ENCODE results near the gene PPFIBP2. TPM values are rescaled to one million over a fixed set of nuclear protein-coding genes. Genes with fewer than 3 reads are reported as not detected.

The PPFIBP2 gene
- total RNA-seq, 4 donors from 2014 or later, result 68.2 to 139 (median 76.2) TPM

DNA sequence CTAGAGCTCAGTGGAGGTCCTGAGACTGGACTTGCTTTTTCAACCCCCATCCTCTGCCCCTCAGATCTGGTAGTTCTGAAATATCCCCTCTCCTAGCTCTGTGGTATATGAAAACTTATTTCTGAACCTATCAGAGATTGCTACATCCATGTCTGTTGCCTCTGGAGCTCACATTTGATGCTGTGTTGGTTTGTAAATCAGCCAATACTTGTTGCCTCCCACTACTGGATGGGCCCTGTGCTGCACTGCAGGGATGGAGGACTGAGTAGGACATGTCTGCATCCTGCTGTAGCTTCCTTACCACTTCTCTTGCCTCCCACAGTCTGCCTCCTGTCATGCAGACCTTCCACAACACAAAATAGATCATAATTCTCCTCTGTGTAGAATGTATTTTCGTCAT lies 23.3 kb upstream of the PPFIBP2 start:
- H3K9me3 ChIP-seq, result no peaks in the 10 kb centered on the region
- H3K36me3 ChIP-seq, result no peaks in the 10 kb centered on the region
- TF ChIP-seq EP300 (IDR thresholded peaks at IDR 0.05) (no peak), POLR2A (IDR thresholded peaks at IDR 0.05) (no peak), POLR2AphosphoS5 (IDR thresholded peaks at IDR 0.05) (no peak), CTCF (IDR thresholded peaks at IDR 0.05) (no peak)
- H3K27ac ChIP-seq, result no peak overlapping the region
- no peak overlapping the region for H3K4me3 ChIP-seq
- H3K4me1 ChIP-seq, result peaks cover 22% of the 10 kb centered on the region
- H3K27me3 ChIP-seq, result no peaks in the 10 kb centered on the region
- WGBS, result 85% methylated on average over 1 of the region's 1 CpG
- no peak for DNase-seq (ENCODE audit: low spot score in 2 of 2)

- no peak overlapping the region for H3K4me3 ChIP-seq
- TF ChIP-seq POLR2AphosphoS5 (IDR thresholded peaks at IDR 0.05) (no peak), POLR2A (IDR thresholded peaks at IDR 0.05) (no peak), EP300 (IDR thresholded peaks at IDR 0.05) (no peak), CTCF (IDR thresholded peaks at IDR 0.05) (no peak)
- no peaks in the 10 kb centered on the region for H3K36me3 ChIP-seq
- H3K27me3 ChIP-seq, result no peaks in the 10 kb centered on the region
- DNase-seq (ENCODE audit: low spot score in 2 of 2), result no peak
- H3K4me1 ChIP-seq, result peaks cover 22% of the 10 kb centered on the region
- WGBS, result 88% methylated on average over 1 of the region's 1 CpG
- no peaks in the 10 kb centered on the region for H3K9me3 ChIP-seq
- H3K27ac ChIP-seq, result no peak overlapping the region
Observed at GRCh38 chr11:7492253-7492652, 21.5 kb upstream of the PPFIBP2 start.

DNA sequence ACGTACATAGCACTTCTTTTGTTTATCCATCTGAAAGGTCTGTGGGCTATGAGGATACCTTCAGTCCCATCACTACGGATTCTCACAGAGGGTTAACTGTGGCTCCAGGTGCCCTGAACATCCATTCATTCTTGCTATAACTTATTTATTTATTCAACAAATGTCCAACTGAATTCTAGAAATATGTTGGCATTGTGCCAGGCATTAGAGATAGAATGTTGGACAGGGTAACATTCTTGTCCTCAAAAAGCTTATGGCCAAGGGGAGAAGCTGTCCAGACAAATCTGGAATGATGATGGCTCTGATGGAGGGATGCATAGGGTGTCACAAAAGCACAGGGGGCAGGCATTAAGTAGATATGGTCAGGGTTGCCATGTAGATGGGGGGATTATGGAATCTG lies 20.1 kb upstream of the PPFIBP2 start:
- no peak for TF ChIP-seq POLR2A (IDR thresholded peaks at IDR 0.05)
- no peak for TF ChIP-seq EP300 (IDR thresholded peaks at IDR 0.05)
- no peak for TF ChIP-seq POLR2AphosphoS5 (IDR thresholded peaks at IDR 0.05)
- TF ChIP-seq CTCF (IDR thresholded peaks at IDR 0.05), result no peak
- Histone ChIP-seq H3K4me3 (no peak overlapping the region), H3K27ac (no peak overlapping the region), H3K36me3 (no peaks in the 10 kb centered on the region), H3K9me3 (no peaks in the 10 kb centered on the region), H3K27me3 (no peaks in the 10 kb centered on the region), H3K4me1 (peaks cover 23% of the 10 kb centered on the region)
- WGBS, result 95% methylated on average over 2 of the region's 2 CpGs
- no peak for DNase-seq (ENCODE audit: low spot score in 2 of 2)

DNA sequence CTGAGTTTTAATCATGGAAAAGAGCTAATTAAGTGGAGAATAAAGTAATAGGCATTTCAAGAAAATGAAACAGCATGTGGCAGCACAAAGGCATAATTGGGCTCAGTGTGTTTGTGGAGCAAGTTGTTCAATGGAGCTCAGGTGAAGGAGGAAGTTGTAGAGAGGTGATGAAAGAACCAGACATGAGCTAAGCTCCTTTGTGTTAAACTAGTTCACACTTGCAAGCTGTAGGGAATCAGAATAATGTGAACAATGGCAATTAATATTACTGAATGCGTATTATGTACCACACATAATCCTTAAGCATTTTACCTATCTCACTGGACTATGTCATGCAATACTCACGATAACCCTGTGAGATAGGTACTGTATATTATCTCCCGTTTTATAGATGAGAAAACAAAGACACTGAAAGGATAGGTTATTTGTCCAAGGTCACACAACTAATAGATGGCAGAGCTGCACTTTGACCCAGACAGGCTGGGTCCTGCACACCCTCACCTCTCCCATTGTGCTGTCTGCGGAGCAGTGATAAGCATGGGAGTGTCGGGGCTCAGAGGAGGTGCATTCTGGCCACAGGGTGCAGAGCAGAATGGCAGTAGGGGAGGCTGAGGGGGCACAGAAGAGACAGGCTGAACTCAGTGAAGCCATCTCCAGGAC lies 19.6 kb upstream of the PPFIBP2 start:
- no peak for DNase-seq (ENCODE audit: low spot score in 2 of 2)

More for the DNA sequence above, 19.6 kb upstream of the PPFIBP2 start:
- TF ChIP-seq EP300 (IDR thresholded peaks at IDR 0.05) (no peak), CTCF (IDR thresholded peaks at IDR 0.05) (no peak), POLR2A (IDR thresholded peaks at IDR 0.05) (no peak), POLR2AphosphoS5 (IDR thresholded peaks at IDR 0.05) (no peak)
- Histone ChIP-seq H3K27me3 (no peaks in the 10 kb centered on the region), H3K27ac (no peak overlapping the region), H3K36me3 (no peaks in the 10 kb centered on the region), H3K9me3 (no peaks in the 10 kb centered on the region), H3K4me1 (peaks cover 28% of the 10 kb centered on the region), H3K4me3 (no peak overlapping the region)
- WGBS, result 88% methylated on average over 5 of the region's 5 CpGs
